Measurements from ENCODE around the gene PLEKHA3.
"Not testable (repeated sequence)": the region's sequence is repeated elsewhere in the genome, so short reads cannot be mapped to it uniquely, and the experiment has no call there.

PLEKHA3 gene

DNA sequence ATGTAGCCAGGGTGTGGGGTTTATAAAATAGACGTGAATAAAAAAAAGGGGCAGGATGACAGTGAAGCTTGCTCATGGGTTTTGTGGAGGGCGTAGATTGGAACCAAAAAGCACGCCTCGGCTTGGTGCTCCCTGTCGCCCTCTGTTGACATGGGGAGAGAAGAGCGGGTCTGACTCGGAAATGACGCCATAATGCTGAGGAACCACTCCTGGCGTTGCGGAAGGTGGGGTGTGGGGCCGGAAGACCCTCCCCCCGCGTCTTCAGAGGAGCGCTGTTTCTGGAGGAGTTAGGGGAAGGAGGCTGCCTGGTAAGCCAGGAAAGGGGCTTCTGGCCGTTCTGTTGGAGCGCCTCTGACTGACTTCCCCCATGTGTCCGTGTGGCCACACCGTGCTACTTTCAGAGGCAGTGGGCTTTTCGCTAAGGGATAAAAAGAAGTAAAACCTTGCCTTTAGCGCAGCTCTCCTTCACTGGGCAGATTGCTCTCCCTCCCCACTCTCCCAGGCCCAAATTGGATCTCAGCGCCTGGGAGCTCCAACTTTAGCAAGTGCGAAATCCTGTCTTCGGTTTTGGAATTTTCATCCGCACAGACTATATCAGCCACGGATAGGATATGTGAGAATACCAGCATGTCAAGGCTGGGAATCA is 42.8 kb downstream of the PLEKHA3 start:
- in situ Hi-C loops (cut with MboI; ENCODE audit: low sequenced_read_pairs): no loop called here

DNA sequence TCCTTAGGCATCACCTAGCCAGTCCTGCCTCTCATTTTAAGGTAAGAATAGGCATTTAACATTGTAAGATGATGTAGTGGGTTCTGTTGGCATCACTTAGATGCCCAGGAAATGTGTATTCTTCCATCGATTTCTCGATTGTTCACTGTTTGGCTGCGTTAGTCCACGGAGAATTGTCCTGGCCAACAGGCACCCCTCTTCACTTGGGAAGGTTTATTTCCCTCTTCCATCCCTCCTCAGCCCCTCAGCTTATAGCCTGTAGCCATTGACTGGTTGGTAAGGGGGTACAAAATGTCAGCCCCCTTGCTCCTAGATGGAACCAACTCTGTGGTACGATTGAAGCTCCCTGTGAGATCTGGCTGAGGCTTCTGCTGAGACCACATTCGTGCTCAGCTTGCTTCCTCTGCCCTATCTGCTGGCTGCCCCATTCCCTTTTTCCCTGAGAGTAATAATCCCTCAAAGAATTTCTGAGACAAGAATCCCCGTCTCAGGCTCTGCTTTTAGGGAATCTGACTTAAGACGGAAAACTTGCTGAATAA is 43.4 kb downstream of the PLEKHA3 start:
- in situ Hi-C loops (cut with MboI; ENCODE audit: low sequenced_read_pairs): no loop called here

DNA sequence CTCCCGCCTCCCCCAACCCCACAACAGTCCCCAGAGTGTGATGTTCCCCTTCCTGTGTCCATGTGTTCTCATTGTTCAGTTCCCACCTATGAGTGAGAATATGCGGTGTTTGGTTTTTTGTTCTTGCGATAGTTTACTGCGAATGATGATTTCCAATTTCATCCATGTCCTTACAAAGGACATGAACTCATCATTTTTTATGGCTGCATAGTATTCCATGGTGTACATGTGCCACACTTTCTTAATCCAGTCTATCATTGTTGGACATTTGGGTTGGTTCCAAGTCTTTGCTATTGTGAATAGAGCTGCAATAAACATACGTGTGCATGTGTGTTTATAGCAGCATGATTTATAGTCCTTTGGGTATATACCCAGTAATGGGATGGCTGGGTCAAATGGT is 44.8 kb downstream of the PLEKHA3 start:
- in situ Hi-C loops (cut with MboI; ENCODE audit: low sequenced_read_pairs): not testable (repeated sequence)

DNA sequence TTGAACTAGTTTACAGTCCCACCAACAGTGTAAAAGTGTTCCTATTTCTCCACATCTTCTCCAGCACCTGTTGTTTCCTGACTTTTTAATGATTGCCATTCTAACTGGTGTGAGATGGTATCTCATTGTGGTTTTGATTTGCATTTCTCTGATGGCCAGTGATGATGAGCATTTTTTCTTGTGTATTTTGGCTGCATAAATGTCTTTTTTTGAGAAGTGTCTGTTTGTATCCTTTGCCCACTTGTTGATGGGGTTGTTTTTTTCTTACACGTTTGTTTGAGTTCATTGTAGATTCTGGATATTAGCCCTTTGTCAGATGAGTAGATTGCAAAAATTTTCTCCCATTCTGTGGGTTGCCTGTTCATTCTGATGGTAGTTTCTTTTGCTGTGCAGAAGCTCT is 45.2 kb downstream of the PLEKHA3 start:
- in situ Hi-C loops (cut with MboI; ENCODE audit: low sequenced_read_pairs): not testable (repeated sequence)

DNA sequence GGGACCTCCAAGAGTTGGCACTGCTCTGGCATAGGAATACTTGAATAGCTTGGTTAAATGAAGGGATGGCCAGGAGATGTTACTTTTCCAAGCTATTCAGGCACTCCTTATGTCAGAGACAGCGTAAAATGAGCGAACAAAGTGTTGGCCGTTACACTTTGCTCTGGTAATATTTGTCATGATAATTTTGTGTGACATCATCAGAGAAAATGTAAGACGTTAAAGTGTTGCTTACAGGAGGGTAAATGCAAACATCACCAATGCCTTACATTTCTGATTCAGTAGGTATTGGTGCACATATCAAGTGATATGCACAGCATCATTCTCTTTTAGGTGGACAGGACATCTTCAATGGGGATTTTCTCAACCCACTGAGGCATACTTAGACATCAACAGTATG is 46.0 kb downstream of the PLEKHA3 start:
- in situ Hi-C loops (cut with MboI; ENCODE audit: low sequenced_read_pairs): no loop called here

DNA sequence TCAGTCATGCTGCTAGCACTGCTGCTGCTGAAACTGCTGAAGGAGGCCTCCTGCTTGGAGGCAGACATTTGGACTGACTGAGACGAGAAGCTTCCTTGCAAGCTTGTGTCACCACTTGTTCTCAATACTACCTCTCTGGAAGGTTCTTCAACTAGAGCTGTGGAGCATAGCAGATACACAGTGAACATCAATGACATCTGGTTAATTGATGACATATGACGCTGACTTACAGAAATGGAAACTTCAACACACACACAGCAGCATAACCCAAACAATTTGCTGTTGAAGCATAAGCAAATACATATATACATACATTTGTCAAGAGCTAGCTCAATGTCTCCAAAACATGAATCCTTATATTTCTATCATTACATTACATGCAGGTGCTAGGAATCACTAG is 47.3 kb downstream of the PLEKHA3 start:
- in situ Hi-C loops (cut with MboI; ENCODE audit: low sequenced_read_pairs): no loop called here

DNA sequence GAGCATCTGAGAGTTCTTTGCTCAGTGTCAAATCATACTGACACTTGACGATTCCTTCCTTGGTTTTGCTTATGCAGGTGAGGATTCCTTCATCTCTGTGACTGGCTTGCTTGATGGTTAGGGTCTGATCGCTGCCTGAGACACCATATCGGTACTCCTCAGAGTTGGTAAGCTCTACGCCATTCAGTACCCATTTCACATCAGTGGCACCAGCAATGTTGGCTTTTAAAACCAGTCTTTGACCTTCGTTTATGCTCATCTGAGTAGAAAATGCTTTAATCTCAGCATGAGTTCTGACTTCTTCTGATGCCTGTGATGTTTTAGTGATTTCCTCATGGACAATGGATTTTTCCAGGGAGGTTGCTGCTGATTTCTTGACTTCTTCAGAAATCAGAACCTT is 48.4 kb downstream of the PLEKHA3 start:
- in situ Hi-C loops (cut with MboI; ENCODE audit: low sequenced_read_pairs): no loop called here

DNA sequence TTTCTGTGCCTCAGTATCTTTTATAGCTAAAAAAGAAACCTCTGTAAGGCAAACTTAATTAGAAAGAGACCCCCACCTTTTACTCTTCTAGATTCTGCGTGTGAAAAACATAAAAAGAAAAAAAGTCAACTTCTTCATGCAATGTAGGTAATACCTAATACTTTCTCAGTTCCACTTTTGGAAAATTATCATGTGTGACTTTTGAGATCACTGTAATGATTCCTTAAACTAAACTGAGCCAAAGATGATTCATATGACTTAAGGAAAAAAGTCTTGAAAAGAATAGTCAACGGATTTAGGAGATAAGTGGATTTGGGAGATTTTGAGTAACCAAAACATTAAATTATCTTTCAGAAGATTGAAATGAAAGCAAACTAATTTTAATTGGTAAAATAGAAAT is 48.9 kb downstream of the PLEKHA3 start:
- in situ Hi-C loops (cut with MboI; ENCODE audit: low sequenced_read_pairs): no loop called here

DNA sequence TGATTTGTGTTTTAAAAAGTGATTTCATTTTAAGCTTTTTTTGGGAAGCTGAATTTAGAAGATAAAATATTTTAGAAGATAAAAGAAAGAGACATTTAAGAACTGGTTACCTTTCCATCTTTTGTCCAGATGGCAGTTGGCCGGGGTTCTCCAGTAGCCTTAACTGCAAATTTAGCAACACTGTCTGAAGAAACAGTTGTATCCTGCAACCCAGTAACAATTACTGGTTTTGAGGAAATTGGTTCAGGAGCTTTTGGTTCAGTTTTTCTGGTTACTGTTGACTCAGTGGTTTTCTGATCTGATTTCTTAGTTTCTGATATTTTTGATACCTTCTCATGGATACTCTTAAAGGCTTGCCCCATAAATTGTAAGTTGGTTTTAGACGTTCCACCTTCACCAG is 49.9 kb downstream of the PLEKHA3 start:
- in situ Hi-C loops (cut with MboI; ENCODE audit: low sequenced_read_pairs): no loop called here

DNA sequence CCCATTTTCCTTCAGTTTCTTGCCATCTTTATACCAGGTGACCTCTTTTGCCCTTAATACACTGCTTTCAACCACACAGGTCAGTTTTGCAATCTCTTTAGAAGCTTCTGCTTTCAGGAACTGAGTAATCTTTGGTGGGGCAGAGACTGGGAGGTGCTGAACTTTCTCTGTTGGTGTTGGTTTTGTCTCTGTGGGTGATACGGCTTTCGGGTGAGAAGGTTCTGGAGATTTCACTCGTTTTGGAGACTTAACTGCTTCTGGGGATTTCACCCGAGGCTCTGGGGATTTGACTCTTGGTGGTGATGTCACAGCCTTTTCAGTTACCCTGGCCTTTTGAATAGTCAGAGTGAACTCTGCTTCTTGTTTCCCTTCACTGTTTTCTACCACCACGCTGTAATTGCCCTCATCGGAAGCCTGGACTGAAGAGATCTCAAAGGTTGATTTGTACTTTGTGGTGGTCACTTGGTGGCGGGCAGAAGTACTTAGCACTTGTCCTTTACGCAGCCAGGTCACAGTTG is 50.4 kb downstream of the PLEKHA3 start:
- in situ Hi-C loops (cut with MboI; ENCODE audit: low sequenced_read_pairs): no loop called here

DNA sequence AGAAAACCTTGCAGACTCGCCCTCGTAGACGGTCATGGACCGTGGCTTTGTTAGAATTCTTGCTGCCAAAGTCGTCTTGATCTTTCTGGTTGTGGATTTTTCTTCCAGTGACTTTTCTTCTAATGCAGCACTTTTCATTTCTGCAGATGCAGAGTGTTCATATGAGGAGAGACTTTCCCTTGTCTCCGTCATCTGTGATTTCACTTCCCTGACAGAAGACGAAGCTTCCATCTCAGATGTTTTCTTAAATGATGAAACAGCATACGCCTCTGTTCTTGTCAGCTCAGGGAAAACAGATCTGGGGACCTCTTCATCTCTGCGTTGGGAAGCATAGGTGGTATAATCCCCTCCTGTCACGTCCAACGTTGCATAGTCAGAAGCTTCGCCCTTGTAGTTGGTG is 50.9 kb downstream of the PLEKHA3 start:
- in situ Hi-C loops (cut with MboI; ENCODE audit: low sequenced_read_pairs): no loop called here

DNA sequence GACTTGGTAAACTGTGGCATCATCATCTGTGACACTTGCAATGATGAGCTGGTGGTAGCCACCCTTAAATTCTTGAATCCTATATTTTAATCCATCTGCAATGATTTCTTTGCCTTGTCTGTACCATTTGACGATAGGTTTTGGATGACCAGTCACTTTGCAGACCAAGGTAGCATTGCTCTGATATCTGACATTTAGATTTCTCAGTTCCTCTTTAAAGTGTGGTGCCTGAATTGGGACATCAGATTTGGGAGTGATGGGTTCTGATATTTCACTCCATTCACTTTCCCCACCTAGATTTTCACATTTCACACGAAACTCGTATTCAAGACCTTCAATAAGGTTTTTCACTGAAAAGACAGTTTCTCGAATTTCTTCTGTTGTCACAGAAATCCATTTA is 55.8 kb downstream of the PLEKHA3 start:
- in situ Hi-C loops (cut with MboI; ENCODE audit: low sequenced_read_pairs): no loop called here

DNA sequence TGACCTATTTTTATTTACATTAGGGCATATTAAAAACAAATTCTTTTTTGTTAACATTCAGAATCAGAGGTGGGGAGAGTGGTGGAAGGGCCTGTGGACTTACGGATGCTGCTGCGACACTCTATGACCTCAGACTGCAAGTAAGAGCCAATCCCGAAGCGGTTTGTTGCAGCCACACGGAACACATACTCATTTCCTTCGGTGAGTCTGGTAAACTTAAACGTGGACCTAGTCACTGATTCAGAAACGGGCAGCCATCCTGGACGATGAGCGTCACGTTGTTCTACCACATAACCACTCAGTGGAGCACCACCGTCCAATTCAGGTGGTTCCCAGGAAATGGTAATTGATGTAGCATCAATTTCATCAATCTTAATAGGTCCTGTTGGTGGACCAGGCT is 61.9 kb downstream of the PLEKHA3 start:
- in situ Hi-C loops (cut with MboI; ENCODE audit: low sequenced_read_pairs): no loop called here

DNA sequence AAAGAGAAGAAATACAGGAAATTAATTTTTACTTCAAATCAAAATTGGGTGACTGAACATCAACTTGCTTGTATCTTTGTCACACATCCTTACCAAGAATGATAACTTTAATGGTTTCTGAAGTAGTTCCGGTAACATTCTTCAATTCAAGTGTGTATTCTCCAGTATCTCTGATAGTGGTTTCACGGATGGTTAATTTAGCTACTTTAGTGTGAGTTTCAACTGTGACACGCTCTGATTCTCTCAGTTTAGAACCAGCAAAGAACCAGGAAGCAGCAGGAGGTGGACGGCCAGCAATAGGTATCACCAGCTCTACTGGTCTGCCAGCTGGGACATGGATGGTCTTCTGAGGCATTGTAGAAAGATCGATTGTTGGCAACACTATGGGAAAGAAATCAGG is 62.3 kb downstream of the PLEKHA3 start:
- in situ Hi-C loops (cut with MboI; ENCODE audit: low sequenced_read_pairs): no loop called here

DNA sequence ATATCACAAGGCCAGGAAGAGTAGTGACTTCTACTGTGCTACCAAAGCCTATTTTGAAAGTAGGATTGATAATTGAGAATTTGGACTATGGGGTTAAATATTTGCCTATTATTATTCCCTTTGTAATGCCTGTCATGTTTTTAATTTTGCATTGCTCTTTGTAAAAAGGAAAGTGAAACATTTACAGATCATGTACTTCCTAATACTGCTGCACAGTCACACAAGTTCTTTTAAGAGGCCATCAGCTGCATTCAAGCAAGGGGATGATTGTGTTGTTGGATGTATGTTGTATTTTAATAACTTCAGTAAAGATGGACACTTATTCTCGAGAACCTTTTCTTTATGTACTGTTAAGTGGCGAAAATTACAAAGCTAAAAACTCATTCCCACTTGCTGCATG is 70.1 kb downstream of the PLEKHA3 start:
- in situ Hi-C loops (cut with MboI; ENCODE audit: low sequenced_read_pairs): no loop called here

DNA sequence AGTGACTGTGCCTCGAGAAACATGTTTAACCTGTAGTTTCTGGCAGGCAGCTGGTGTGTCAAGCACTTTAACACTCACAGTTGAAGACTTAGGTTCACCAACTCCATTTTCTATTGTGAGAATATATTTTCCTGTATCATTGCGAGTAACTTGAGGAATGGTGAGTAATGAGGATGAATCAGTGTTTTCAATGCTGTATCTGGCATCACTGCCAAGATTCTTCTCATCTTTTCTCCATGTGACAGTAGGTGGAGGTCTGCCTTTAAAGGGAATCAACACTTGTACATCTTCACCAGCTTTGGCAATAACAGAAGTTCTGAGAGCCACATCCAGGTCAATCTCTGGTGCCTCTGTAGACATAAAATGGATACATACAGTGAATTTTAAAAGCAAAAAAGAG is 72.8 kb downstream of the PLEKHA3 start:
- in situ Hi-C loops (cut with MboI; ENCODE audit: low sequenced_read_pairs): no loop called here

Data from HL-60/S4 treated with retinoic acid at 250 ng/mL for 4 days and 3 days (cell line).